Adrenal gland (tissue), 12 donors: ENCODE results near the gene PERM1. TPM values are rescaled to one million over a fixed set of nuclear protein-coding genes. Genes with fewer than 3 reads are reported as not detected.
A peak's percentile ranks its signal among the peaks of the same experiment; 100 is the strongest.
"Not testable (repeated sequence)": the region's sequence is repeated elsewhere in the genome, so short reads cannot be mapped to it uniquely, and the experiment has no call there.

Experiments
- DNase-seq, 7 donors: peaks; one replicate each; pipeline ENCODE4 v3.0.0-alpha.2; 2019 to 2020
- H3K27ac ChIP-seq, 5 donors: fragments of 200-600 bp; sonication (generic) in 4 of 5; 1 replicate in 3 of 5; 2 replicates in 2 of 5; pipeline versions ENCODE4 v1.5.1 to v1.8.0; 2016 to 2020; ENCODE audit warnings: mild to moderate bottlenecking in 1 of 5
- H3K27me3 ChIP-seq: fragments of 200-600 bp; 2 replicates; pipeline ENCODE4 v1.8.0; 2021
- H3K36me3 ChIP-seq, 2 donors: fragments of 200-600 bp; replicated peaks in 1 of 2; 1 replicate in 1 of 2; 2 replicates in 1 of 2; pipeline versions ENCODE4 v1.5.1 to v1.8.0; 2018 to 2022
- H3K4me1 ChIP-seq, 2 donors: fragments of 200-600 bp; replicated peaks in 1 of 2; 1 replicate in 1 of 2; 2 replicates in 1 of 2; pipeline versions ENCODE4 v1.5.1 to v1.8.0; 2018 to 2021
- H3K4me3 ChIP-seq, 4 donors: fragments of 200-600 bp; sonication (generic) in 3 of 4; one replicate each; pipeline ENCODE4 v1.5.1; 2016 to 2018
- H3K9me3 ChIP-seq, 3 donors: fragments of 200-600 bp; sonication (generic) in 1 of 3; replicated peaks in 1 of 3; 1 replicate in 2 of 3; 2 replicates in 1 of 3; pipeline versions ENCODE4 v1.5.1 to v1.8.0; 2016 to 2021
- CTCF ChIP-seq, 6 experiments: fragments of 450-650 bp in 4 of 6; fragments of 200-600 bp in 2 of 6; sonication (generic) in 1 of 6; IDR thresholded peaks; 1 replicate in 5 of 6; 2 replicates in 1 of 6; pipeline versions ENCODE4 v1.5.1 to v1.8.0; 2016 to 2021; ENCODE audit warnings: antibody characterized with exemption in 6 of 6, mild to moderate bottlenecking in 2 of 6, moderate library complexity in 1 of 6
- POLR2A ChIP-seq, 2 donors: fragments of 450-650 bp; IDR thresholded peaks; one replicate each; pipeline ENCODE4 v1.6.1; 2017; ENCODE audit warnings: antibody characterized with exemption in 2 of 2, mild to moderate bottlenecking in 2 of 2, moderate library complexity in 1 of 2
- whole genome bisulfite sequencing, 4 donors: extraction: QIAGEN DNeasy Blood & Tissue Kit in 2 of 4; methylation state at CpG; one replicate each; pipeline versions ENCODE4 v1.1.5 to v1.1.7; 2013 to 2017; 5-methylcytosine and 5-hydroxymethylcytosine counted together
- intact Hi-C, 2 donors: fragments of 100-400 bp; cut with DNase I; formaldehyde crosslinking; loops; one replicate each; pipeline versions ENCODE4 v1.14.1 to v1.15.0; 2022 to 2023
- polyA plus RNA-seq, 3 donors: library from polyadenylated mRNA; stranded (reverse); fragments of 200-250 nt in 2 of 3; fragments of 350-450 nt in 1 of 3; fragmentation: Illumina TruSeq in 1 of 3; extraction: RNeasy Lipid Tissue Mini Kit (QIAGEN cat#74804) in 1 of 3; gene quantifications; one replicate each; pipeline ENCODE4 v1.2.3, GENCODE V29; 2013 to 2014
- total RNA-seq, 9 donors: library from RNA; depleted of rRNA in 4 of 9; stranded (reverse); fragments of >200 nt in 4 of 9; fragments of 120-200 nt in 1 of 9; fragmentation: NEBNext Ultra II Directional in 1 of 9; extraction: Animal tissue kit (Norgen Biotek cat#: 25700) in 1 of 9; gene quantifications; one replicate each; pipeline versions ENCODE4 v1.1.0 to v1.2.4, GENCODE V29; 2013 to 2023
- donor health status: healthy with polysubstance abuse.
- donor health status: Bipolar disorder and iron deficiency.
- donor health status: DM: yes; HTN: yes; CAD: no.
- donor health status: DM: no; HTN: no; CAD: no.
- donor health status: DM: no; HTN: no; CAD: no.
- donor health status: DM: yes; HTN: yes; CAD: no.

Gene PERM1
- total and polyA plus RNA-seq, 12 donors, result 0.13 to 0.88 (median 0.25) TPM; not detected in 5

DNA sequence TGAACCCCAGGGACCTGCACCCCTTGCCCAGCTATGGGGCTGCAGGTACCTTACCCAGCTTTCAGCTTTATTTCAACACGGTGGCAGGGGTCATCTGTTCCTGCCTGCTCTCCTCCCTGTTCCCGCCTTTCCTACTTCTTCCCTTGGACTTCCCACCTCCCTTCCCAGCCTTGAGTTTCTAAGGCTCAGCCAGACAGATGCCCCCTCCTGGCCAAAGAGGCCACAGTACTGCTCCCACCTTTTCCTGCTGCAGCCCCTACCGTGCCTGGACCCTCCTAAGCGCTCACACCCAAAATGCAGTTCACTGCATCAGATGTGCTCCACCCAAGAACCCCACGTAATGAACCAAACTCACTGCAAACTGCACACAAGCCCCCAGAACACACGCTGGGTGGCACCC, 30.5 kb downstream of the PERM1 start:
- Histone ChIP-seq H3K36me3 (peaks cover 0 to 94% of the 10 kb centered on the region in 2 donors), H3K27ac (no peak overlapping the region), H3K4me3 (no peak overlapping the region), H3K4me1 (no peaks in the 10 kb centered on the region), H3K27me3 (no peaks in the 10 kb centered on the region), H3K9me3 (no peaks in the 10 kb centered on the region)
- TF ChIP-seq CTCF (IDR thresholded peaks at IDR 0.05), result peak in 4 of 6 experiments; percentile 5 to 19 (median 13)
- TF ChIP-seq POLR2A (IDR thresholded peaks at IDR 0.05), result no peak
- intact Hi-C loops, result no loop called here
- no peak for DNase-seq
- 80 to 85% (median 84%) methylated on average over 6 of the region's 6 CpGs for WGBS, 4 donors

- Histone ChIP-seq H3K4me1 (no peaks in the 10 kb centered on the region), H3K9me3 (no peaks in the 10 kb centered on the region), H3K27ac (no peak overlapping the region), H3K36me3 (peaks cover 0 to 94% of the 10 kb centered on the region in 2 donors), H3K27me3 (no peaks in the 10 kb centered on the region), H3K4me3 (no peak overlapping the region)
- 91 to 97% (median 97%) methylated on average over 12 to 23 of the region's 23 CpGs for WGBS, 4 donors
- intact Hi-C loops, result no loop called here
- DNase-seq, result no peak
- no peak for TF ChIP-seq CTCF (IDR thresholded peaks at IDR 0.05)
- TF ChIP-seq POLR2A (IDR thresholded peaks at IDR 0.05), result no peak
Measured at GRCh38 chr1:950881-951280, 31.0 kb downstream of the PERM1 start.

DNA sequence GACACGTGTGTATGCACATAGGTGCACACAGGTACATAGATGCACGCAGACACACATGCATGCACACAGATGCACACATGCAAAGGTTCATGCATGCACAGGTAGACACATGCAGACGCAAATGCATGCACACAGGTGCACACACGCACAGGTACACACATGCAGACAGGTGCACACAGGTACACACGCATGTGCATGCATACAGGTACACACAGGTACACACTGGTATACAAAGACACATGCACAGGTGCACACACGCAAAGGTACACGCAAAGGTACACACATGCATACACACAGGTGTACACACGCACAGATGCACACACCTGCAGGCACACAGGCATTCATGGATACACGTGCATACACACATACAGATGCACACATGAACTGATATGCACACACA, 31.6 kb downstream of the PERM1 start:
- H3K36me3 ChIP-seq, result peaks cover 0 to 89% of the 10 kb centered on the region in 2 donors
- intact Hi-C loops, result no loop called here
- WGBS, 4 donors, result 89 to 94% (median 93%) methylated on average over 8 to 9 of the region's 9 CpGs

GRCh38 chr1:947958-948357, 33.9 kb downstream of the PERM1 start:
- Histone ChIP-seq H3K4me3 (no peak overlapping the region), H3K27me3 (peaks cover 3% of the 10 kb centered on the region), H3K9me3 (no peaks in the 10 kb centered on the region), H3K36me3 (peaks cover 0 to 72% of the 10 kb centered on the region in 2 donors), H3K4me1 (no peaks in the 10 kb centered on the region), H3K27ac (no peak overlapping the region)
- DNase-seq, result no peak
- WGBS, 4 donors, result 88 to 100% (median 95%) methylated on average over 1 to 15 of the region's 15 CpGs
- intact Hi-C loops, result no loop called here
- TF ChIP-seq CTCF (IDR thresholded peaks at IDR 0.05) (no peak), POLR2A (IDR thresholded peaks at IDR 0.05) (no peak)

More for the DNA sequence above, 31.6 kb downstream of the PERM1 start:
- H3K4me1 ChIP-seq, result no peaks in the 10 kb centered on the region
- H3K9me3 ChIP-seq, result no peaks in the 10 kb centered on the region
- TF ChIP-seq CTCF (IDR thresholded peaks at IDR 0.05) (no peak), POLR2A (IDR thresholded peaks at IDR 0.05) (no peak)
- H3K27ac ChIP-seq, result no peak overlapping the region
- no peaks in the 10 kb centered on the region for H3K27me3 ChIP-seq
- no peak for DNase-seq
- H3K4me3 ChIP-seq, result no peak overlapping the region

- WGBS, 4 donors, result 96 to 97% (median 96%) methylated on average over 6 to 13 of the region's 13 CpGs
- H3K9me3 ChIP-seq, H3K27ac ChIP-seq, DNase-seq, H3K4me1 ChIP-seq, H3K4me3 ChIP-seq, intact Hi-C loops: not testable (repeated sequence)
- peaks cover 13% of the 10 kb centered on the region for H3K27me3 ChIP-seq
- H3K36me3 ChIP-seq, result peaks cover 0 to 61% of the 10 kb centered on the region in 2 donors
Measured at GRCh38 chr1:946811-947210, 35.1 kb downstream of the PERM1 start.
